Esophagus squamous epithelium (tissue), 5 donors: ENCODE results near the gene BACH1. TPM values are rescaled to one million over a fixed set of nuclear protein-coding genes. Genes with fewer than 3 reads are reported as not detected.

Experiments
- DNase-seq: peaks from one replicate; lab custom pipeline; 2025; lab: John Stamatoyannopoulos, UW
- H3K27ac ChIP-seq, 4 donors: fragments of 200-600 bp; sonication (generic); one replicate each; pipeline ENCODE4 v1.5.1; 2016 to 2019; ENCODE audit warnings: mild to moderate bottlenecking in 1 of 4
- H3K27me3 ChIP-seq, 4 donors: fragments of 200-600 bp; sonication (generic); 1 replicate in 3 of 4; 2 replicates in 1 of 4; pipeline versions ENCODE4 v1.5.1 to v1.6.0; 2017 to 2021; ENCODE audit warnings: antibody characterized with exemption in 1 of 4
- H3K36me3 ChIP-seq, 3 donors: fragments of 200-600 bp; sonication (generic); one replicate each; pipeline ENCODE4 v1.5.1; 2016 to 2019
- H3K4me1 ChIP-seq, 3 donors: fragments of 200-600 bp; sonication (generic); one replicate each; pipeline ENCODE4 v1.5.1; 2017 to 2019
- H3K4me3 ChIP-seq, 4 donors: fragments of 200-600 bp; sonication (generic); 1 replicate in 3 of 4; 2 replicates in 1 of 4; pipeline ENCODE4 v1.5.1; 2016 to 2019; ENCODE audit warnings: mild to moderate bottlenecking in 2 of 4, moderate library complexity in 1 of 4
- H3K9me3 ChIP-seq, 3 donors: fragments of 200-600 bp; sonication (generic); one replicate each; pipeline ENCODE4 v1.5.1; 2016 to 2019
- POLR2A ChIP-seq, 4 donors: fragments of 450-650 bp; IDR thresholded peaks; one replicate each; pipeline ENCODE4 v1.6.1; 2017; ENCODE audit warnings: antibody characterized with exemption in 4 of 4, mild to moderate bottlenecking in 4 of 4, moderate library complexity in 3 of 4
- WGBS, 2 donors: methylation state at CpG; one replicate each; pipeline ENCODE4 v1.1.5; 2018; 5-methylcytosine and 5-hydroxymethylcytosine counted together
- intact Hi-C: fragments of 100-400 bp; cut with DNase I; formaldehyde crosslinking; loops from one replicate; pipeline ENCODE4 v1.15.0; 2022
- total RNA-seq, 4 donors: library from RNA; depleted of rRNA; stranded (reverse); fragments of >200 nt; gene quantifications; one replicate each; pipeline ENCODE4 v1.1.0, GENCODE V29; 2016
- TF ChIP-seq, protein P1 (sequence below), 6 experiments: fragments of 450-650 bp in 4 of 6; fragments of 200-600 bp in 2 of 6; sonication (generic) in 2 of 6; IDR thresholded peaks; one replicate each; pipeline ENCODE4 v1.5.1; 2016 to 2019; ENCODE audit warnings: antibody characterized with exemption in 6 of 6, mild to moderate bottlenecking in 4 of 6, moderate library complexity in 4 of 6
- donor health status: DM: yes; HTN: yes; CAD: no.

Gene BACH1
- total RNA-seq, 4 donors from 2014 or later: 39.6 to 54.6 (median 44.8) TPM

GRCh38 chr21:29306920-29307319 lies 8.2 kb downstream of the BACH1 start:
- Histone ChIP-seq H3K4me1 (peaks cover 13 to 71% (median 32%) of the 10 kb centered on the region in 3 donors), H3K4me3 (no peak overlapping the region), H3K36me3 (no peaks in the 10 kb centered on the region), H3K27ac (no peak overlapping the region), H3K9me3 (no peaks in the 10 kb centered on the region), H3K27me3 (no peaks in the 10 kb centered on the region)
- DNase-seq: no peak
- WGBS, 2 donors: 53 to 55% methylated on average over 3 of the region's 3 CpGs
- intact Hi-C loops: no loop called here
- TF ChIP-seq POLR2A (IDR thresholded peaks at IDR 0.05): no peak
- TF ChIP-seq, protein P1, sequence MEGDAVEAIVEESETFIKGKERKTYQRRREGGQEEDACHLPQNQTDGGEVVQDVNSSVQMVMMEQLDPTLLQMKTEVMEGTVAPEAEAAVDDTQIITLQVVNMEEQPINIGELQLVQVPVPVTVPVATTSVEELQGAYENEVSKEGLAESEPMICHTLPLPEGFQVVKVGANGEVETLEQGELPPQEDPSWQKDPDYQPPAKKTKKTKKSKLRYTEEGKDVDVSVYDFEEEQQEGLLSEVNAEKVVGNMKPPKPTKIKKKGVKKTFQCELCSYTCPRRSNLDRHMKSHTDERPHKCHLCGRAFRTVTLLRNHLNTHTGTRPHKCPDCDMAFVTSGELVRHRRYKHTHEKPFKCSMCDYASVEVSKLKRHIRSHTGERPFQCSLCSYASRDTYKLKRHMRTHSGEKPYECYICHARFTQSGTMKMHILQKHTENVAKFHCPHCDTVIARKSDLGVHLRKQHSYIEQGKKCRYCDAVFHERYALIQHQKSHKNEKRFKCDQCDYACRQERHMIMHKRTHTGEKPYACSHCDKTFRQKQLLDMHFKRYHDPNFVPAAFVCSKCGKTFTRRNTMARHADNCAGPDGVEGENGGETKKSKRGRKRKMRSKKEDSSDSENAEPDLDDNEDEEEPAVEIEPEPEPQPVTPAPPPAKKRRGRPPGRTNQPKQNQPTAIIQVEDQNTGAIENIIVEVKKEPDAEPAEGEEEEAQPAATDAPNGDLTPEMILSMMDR (IDR thresholded peaks at IDR 0.05): no peak

DNA sequence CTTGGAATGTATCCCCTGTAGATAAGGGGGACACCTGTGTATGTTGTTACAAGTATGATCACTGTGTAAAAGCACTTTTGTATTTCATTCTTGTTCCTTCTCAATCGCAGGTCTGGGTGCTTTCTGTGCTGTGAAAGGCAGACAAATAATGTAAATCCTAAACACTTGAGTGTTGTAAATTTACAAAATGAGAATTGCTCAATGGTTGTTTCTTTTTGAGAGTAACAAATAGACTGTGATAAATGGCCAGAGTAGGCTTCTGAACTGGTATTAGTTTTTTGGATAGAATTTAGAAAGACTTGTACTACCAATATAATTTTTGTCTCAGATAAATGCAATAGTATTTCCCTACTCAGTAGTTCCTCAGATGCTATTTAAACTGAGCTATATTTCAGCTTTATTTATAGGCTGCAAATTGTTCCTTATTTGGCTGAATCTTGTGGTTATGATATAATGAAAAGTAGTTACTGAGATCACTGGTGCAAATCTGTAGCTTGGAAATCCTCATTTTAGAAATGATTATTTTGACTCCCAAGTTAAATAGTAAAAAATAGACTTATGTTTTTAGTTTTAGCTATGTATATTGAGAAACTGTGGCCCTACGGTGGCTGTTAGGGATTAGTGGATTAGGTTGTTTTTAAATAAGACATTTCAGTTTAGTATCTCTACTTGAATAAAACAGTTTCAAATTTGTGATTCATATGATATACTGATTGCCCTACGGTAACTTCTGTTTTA lies 9.2 kb downstream of the BACH1 start:
- no peak for DNase-seq
- no peak overlapping the region for H3K4me3 ChIP-seq
- 36 to 49% methylated on average over 3 of the region's 3 CpGs for WGBS, 2 donors
- no peaks in the 10 kb centered on the region for H3K36me3 ChIP-seq
- intact Hi-C loops: no loop called here
- H3K9me3 ChIP-seq: no peaks in the 10 kb centered on the region
- H3K27ac ChIP-seq: no peak overlapping the region
- TF ChIP-seq, protein P1 (IDR thresholded peaks at IDR 0.05): no peak
- TF ChIP-seq POLR2A (IDR thresholded peaks at IDR 0.05): no peak
- H3K4me1 ChIP-seq: peaks cover 12 to 61% (median 31%) of the 10 kb centered on the region in 3 donors
- no peaks in the 10 kb centered on the region for H3K27me3 ChIP-seq

DNA sequence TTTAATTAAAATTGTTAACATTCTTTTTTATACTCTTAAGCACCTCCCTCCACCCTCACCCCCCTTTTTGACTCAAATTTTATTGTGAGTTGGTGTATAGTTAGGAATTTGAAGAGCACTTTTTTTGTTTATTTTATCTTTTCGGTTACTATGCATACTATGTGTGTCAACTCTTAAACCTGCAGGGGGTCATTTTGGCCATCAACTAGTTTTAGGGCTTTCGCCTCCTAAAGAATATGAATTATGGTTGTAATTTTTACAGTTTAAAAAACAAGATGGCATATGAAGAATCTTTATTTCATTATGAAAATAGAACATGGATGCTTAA lies 9.7 kb downstream of the BACH1 start:
- TF ChIP-seq, protein P1 (IDR thresholded peaks at IDR 0.05): no peak
- no peak for TF ChIP-seq POLR2A (IDR thresholded peaks at IDR 0.05)
- Histone ChIP-seq H3K4me1 (peaks cover 7 to 57% (median 32%) of the 10 kb centered on the region in 3 donors), H3K27me3 (no peaks in the 10 kb centered on the region), H3K36me3 (no peaks in the 10 kb centered on the region), H3K4me3 (no peak overlapping the region), H3K9me3 (no peaks in the 10 kb centered on the region), H3K27ac (no peak overlapping the region)
- intact Hi-C loops: no loop called here
- no peak for DNase-seq
- WGBS, 2 donors: 82 to 87% methylated on average over 2 of the region's 2 CpGs

DNA sequence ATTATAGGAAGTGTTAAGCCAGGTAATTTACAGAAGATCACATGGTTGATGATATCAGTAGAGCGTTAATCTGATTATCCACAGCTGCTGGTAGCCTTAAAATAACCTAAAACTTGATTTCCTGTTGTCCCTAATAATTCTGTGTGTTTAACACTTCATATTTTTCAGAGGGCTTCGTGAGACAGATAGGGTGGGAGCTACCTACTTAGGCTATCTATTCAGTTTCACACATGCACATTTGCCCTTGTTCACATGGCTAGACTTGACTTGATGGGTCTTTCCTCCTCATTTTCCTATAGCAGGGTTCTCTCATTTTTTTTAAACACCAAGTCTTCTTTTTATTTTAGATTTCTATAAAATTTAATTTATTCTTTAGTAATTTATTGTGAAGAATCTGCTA lies 11.0 kb downstream of the BACH1 start:
- H3K4me1 ChIP-seq: peaks cover 6 to 57% (median 27%) of the 10 kb centered on the region in 3 donors

GRCh38 chr21:29311802-29312201 lies 13.1 kb downstream of the BACH1 start:
- H3K36me3 ChIP-seq: no peaks in the 10 kb centered on the region
- WGBS, 2 donors: 95 to 96% methylated on average over 2 of the region's 2 CpGs
- DNase-seq: no peak
- intact Hi-C loops: no loop called here
- no peaks in the 10 kb centered on the region for H3K9me3 ChIP-seq
- H3K27ac ChIP-seq: no peak overlapping the region
- no peak overlapping the region for H3K4me3 ChIP-seq
- TF ChIP-seq, protein P1 (IDR thresholded peaks at IDR 0.05): no peak
- no peak for TF ChIP-seq POLR2A (IDR thresholded peaks at IDR 0.05)
- H3K27me3 ChIP-seq: no peaks in the 10 kb centered on the region
- peaks cover 0 to 59% (median 24%) of the 10 kb centered on the region in 3 donors for H3K4me1 ChIP-seq

More for the DNA sequence above, 11.0 kb downstream of the BACH1 start:
- Histone ChIP-seq H3K27ac (no peak overlapping the region), H3K27me3 (no peaks in the 10 kb centered on the region), H3K4me3 (no peak overlapping the region), H3K9me3 (no peaks in the 10 kb centered on the region), H3K36me3 (no peaks in the 10 kb centered on the region)
- TF ChIP-seq POLR2A (IDR thresholded peaks at IDR 0.05): no peak
- TF ChIP-seq, protein P1 (IDR thresholded peaks at IDR 0.05): no peak
- no peak for DNase-seq
- WGBS, 2 donors: 80 to 91% methylated on average over 2 of the region's 2 CpGs
- intact Hi-C loops: no loop called here
